GM12874 (cell line): Measurements from ENCODE around the gene ITGAL.

Experiments
- TF ChIP-seq, protein P1 (sequence below): IDR thresholded peaks from 2 replicates; pipeline ENCODE4 v1.5.1; 2011; ENCODE audit warnings: low read depth, mild to moderate bottlenecking, control low read depth, low read length, moderate library complexity; ENCODE audit not compliant: insufficient read depth

The ITGAL gene

DNA sequence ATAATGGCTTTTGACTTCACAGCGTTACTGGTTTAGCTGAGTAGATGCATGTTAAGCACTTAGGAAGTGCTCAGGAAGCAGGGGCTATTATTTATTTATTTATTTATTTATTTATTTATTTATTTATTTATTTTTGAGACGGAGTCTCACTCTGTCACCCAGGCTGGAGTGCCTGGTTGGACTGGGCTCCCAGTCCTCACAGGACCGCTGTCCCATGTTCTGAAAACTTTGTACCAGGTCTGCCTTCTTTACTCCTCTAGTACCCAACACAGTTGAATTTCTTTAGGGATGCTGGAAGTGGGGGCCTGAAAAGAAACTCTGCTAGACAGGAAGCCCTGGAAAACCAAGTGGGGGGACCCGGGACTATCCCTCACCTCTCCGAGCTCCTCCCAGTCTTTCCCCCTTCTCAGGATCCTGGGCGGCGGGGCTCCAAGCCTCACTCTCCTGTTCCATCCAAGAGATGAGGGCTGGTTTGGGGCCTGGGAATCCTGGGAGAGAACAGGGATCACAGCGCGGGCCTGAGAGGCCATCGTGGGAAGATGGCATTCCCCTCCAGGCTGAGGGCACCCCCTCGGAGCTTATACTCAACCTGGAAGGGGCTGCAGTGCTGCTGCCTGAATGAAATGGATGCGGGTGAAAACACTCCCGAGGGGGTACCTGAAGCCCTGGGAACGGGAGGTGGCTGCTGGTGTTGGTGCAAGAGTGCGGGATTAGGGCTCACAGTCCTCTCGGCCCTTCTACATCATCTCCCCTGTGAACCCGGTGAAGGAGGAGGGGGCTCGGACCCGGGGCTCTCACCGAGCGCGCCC is 98.3 kb downstream of the ITGAL start:
- TF ChIP-seq, protein P1, sequence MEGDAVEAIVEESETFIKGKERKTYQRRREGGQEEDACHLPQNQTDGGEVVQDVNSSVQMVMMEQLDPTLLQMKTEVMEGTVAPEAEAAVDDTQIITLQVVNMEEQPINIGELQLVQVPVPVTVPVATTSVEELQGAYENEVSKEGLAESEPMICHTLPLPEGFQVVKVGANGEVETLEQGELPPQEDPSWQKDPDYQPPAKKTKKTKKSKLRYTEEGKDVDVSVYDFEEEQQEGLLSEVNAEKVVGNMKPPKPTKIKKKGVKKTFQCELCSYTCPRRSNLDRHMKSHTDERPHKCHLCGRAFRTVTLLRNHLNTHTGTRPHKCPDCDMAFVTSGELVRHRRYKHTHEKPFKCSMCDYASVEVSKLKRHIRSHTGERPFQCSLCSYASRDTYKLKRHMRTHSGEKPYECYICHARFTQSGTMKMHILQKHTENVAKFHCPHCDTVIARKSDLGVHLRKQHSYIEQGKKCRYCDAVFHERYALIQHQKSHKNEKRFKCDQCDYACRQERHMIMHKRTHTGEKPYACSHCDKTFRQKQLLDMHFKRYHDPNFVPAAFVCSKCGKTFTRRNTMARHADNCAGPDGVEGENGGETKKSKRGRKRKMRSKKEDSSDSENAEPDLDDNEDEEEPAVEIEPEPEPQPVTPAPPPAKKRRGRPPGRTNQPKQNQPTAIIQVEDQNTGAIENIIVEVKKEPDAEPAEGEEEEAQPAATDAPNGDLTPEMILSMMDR = no peak

DNA sequence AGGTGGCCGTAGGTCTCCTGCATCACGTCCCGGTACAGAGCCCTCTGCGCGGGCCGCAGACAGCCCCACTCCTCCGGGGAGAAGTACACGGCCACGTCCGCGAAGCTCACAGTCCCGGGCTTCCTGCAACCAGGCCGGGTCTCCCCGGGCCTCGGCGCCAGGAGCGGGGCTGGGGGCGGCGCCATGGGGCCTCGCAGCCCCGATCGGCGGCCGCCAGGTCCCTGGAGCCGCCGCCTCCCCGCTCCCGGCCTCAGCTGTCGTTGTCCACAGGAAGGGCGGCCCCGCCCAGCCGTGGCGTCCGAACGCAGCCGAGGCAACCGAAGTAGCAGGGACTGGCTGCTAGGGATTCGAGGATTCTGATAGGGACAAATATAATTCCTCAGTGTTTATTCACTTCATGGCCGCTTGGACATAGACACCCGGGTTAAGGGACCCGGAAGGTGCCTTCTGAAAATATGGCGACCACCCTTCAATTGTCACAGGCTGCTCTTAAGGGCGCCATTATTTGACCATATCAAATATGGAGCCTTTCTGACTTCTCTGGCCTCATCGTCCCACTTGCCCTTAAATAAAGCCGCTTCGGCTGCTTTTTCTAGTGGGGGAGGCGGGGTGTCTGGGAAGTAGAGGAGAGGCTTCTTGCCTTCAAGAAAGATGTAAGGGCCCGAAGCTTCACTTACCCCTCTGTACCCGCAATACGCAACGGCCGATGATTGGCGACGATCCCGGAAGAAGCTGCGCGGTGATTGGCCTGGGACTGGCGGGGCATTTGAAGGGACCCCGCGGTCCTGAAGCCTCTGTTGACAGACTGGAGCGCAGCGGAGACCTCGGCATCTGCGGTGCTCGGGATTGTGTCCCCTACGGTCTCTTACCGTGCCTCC is 99.1 kb downstream of the ITGAL start, which contains the start of gene ZNF688:
ZNF688 (minus strand) TSS at position 270 of the 878 bp plus-strand sequence; CDS start at position 185, 85 bp downstream.
- TF ChIP-seq, protein P1 = no peak
